Astrocyte of the hippocampus (primary cell): Measurements from ENCODE around the gene APLP2.
"Not testable (repeated sequence)": the region's sequence is repeated elsewhere in the genome, so short reads cannot be mapped to it uniquely, and the experiment has no call there.

Experiments
- DNase-seq: peaks from one replicate; pipeline ENCODE4 v3.0.0; 2011; ENCODE audit warnings: low read depth, low spot score

APLP2 gene

GRCh38 chr11:130069659-130070108 is at the start of gene APLP2:
TSS of gene APLP2 (plus strand) at chr11:130069894. CDS start at chr11:130069978, 84 bp downstream.
- DNase-seq = peak; percentile 99

- DNase-seq = peak; percentile 52
Measured at GRCh38 chr11:130020323-130020722, 49.4 kb upstream of the APLP2 start.

- DNase-seq = not testable (repeated sequence)
Measured at GRCh38 chr11:130021606-130022005, 48.1 kb upstream of the APLP2 start.

GRCh38 chr11:130022799-130023198 is 46.9 kb upstream of the APLP2 start:
- DNase-seq = peak; percentile 16

- peak; percentile 63 for DNase-seq
Measured at GRCh38 chr11:130023204-130023603, 46.5 kb upstream of the APLP2 start.

DNA sequence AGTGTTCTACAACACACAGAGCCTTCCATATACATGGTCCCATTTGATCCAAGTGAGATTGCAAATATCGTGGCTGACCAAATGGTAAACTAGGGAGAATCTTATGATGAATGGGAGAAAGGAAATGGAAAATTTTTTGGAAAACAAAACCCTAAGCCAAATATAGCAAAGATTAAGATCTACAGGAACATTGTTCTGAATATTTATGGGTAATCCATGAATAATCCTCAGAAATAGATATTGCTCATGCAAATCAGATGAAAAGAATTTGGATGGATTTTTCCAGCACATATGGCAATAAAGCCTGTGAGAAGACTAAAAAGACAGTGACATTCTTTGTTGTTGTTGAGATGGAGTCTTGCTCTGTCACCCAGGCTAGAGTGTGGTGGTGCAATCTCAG is 45.3 kb upstream of the APLP2 start:
- no peak for DNase-seq

DNA sequence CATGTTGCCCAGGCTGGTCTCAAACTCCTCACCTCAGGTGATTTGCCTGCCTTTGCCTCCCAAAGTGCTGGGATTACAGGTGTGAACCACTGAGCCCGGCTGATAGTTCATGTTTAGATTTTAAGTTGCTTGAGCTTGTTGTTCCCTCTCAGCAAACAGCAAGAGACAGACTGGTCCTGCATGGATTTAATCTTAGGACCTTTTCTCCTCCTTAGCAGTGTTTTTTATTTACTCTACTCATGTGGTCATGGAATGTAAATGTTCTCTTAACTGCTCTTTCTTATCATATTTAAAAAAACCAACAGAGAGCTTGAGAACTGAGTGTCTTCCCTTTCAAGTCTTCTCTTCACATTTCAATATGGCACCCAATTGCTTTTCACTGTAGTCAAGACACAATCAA is 44.3 kb upstream of the APLP2 start:
- DNase-seq = no peak

DNA sequence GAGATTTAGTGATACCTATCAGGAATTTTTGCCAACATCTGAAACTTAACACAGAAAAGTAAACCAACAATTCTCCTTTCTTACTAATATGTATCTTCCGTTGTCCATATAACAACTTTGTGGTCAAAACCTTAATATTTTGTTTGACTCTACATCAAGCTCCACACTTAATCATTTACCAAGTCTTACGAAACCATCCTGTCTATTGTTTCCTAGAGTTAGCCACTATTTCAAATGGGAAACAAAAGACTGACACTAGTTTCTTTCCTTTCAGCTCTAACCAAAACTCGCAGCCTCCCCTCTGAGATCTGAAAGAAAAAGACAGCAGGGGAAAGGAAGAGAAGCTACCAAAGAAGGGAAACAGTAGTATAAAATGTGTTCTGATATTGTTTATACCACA is 40.6 kb upstream of the APLP2 start:
- DNase-seq = no peak

DNA sequence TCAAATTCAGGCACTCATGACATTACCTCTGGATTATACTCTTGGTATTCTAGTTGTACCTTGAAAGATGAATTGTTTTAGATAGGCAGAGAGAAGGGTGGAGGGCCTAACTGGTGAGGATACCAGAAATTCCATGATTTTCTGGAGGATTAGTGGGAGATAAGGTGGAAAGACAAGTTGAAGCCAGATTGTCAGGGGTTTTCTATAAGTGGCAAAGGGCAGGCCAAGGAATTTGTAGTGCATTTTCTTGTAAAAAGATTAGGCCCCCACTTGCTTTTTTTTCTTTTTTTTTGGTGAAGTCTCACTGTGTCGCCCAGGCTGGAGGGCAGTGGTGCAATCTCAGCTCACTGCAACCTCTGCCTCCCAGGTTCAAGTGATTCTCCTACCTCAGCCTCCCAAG is 38.6 kb upstream of the APLP2 start:
- DNase-seq = no peak

DNA sequence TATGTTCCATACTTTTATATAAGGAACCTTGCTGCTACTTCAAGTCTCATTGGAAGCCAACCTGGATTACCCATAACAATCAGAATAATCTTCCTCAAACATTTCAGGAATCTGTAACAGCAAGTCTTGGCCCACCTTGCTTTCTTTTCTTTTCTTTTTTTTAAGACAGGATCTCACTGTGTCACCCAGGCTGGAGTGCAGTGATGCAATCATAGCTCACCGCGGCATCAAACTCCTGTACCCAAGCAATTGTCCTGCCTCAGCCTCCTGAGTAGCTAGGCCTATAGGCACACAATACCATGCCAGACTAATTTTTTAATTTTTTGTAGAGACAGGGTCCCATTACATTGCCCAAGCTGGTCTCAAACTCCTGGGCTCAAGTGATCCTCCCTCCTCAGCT is 37.7 kb upstream of the APLP2 start:
- DNase-seq = peak; percentile 12

- DNase-seq = no peak
Measured at GRCh38 chr11:130032931-130033330, 36.8 kb upstream of the APLP2 start.

DNA sequence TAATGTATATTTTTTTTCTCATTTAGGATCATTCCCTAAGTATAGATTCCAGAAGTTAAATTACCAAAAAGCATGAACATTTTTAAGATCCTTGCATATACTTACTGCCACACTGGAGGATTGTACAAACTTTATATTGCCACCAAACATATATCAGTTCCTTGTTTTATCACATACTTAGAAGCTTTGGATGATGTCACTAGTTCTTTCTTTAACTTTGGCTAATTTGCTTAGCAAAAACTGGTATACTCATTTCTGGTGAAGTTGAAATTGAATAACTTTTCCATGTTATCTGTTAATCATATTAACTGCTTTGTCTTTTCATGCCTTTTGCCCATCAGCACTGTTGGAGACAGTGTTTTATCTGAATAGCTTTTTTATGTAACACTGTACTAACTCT is 35.5 kb upstream of the APLP2 start:
- DNase-seq = no peak

DNA sequence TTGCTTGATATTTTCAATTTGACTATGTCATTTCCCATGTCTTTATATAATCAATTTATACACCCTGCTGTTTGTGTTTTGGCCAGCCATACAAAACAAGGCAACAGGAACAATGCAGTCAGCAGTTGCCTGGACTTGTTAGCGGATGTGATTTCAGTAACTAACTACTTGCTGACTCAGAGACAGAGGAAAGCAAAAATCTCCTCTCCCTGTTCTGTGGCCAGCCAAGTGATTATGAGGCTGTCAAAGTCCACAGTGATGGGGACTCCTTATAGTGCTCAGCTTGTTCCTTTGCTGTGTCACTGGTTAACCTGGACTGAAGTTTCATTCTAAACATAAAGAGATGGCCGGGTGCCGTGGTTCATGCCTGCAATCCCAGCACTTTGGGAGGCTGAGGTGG is 32.6 kb upstream of the APLP2 start:
- peak; percentile 84 for DNase-seq

GRCh38 chr11:130037881-130038585 is 31.7 kb upstream of the APLP2 start:
- peak; percentile 16 for DNase-seq

DNA sequence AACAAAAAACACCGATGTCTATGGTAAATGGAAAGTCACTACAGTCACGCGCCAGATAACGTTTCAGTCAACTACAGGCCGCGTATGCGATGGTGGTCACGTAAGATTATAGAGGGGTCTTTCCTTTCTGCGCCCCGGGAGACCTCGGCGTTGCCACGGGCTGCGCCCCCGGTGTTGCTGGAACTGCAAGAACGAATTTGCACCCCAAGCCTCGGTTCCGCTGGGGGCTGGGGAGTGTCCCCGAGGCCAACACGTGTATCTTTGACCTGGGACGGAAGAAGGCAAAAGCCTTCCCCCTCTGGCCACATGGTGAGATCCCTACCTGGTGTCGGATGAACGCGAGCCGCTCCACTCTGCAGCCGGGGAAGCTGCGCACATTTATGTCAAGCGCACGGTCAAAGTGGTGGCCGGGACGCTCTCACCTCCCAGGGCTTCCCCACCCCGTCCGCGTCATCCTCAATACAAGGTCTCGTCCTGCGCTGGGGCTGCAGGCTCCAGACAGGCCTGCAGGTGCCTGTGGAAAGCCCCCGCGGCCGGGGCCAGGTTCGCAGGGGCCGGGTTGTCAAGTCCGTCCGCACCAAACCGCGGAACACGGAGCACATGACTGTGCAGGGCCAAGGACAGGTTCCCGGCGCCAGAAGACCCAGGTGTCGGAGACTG is 29.3 kb upstream of the APLP2 start:
- DNase-seq = no peak

- DNase-seq = peak; percentile 49
Measured at GRCh38 chr11:130042093-130042591, 27.6 kb upstream of the APLP2 start.

- DNase-seq = no peak
Measured at GRCh38 chr11:130043575-130043974, 26.1 kb upstream of the APLP2 start.

DNA sequence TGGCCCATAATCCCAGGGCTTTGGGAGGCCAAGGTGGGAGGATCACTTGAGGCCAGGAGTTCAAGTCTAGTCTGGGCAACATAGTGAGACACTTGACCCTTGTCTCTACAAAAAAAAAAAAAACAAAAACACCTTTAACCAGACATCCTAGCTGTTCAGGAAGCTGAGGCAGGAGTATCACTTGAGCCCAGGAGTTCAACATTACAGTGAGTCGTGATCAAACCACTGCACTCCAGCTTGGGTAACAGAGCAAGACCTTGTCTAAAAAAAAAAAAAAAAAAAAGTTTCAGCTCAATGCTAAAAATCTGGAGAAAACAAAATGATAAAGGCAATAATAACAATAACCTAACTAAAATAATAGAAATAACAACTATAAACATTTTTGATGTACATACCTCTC is 22.6 kb upstream of the APLP2 start:
- no peak for DNase-seq

GRCh38 chr11:130049328-130049771 is 20.3 kb upstream of the APLP2 start:
- no peak for DNase-seq

GRCh38 chr11:130050257-130050656 is 19.4 kb upstream of the APLP2 start:
- DNase-seq = peak; percentile 14

DNA sequence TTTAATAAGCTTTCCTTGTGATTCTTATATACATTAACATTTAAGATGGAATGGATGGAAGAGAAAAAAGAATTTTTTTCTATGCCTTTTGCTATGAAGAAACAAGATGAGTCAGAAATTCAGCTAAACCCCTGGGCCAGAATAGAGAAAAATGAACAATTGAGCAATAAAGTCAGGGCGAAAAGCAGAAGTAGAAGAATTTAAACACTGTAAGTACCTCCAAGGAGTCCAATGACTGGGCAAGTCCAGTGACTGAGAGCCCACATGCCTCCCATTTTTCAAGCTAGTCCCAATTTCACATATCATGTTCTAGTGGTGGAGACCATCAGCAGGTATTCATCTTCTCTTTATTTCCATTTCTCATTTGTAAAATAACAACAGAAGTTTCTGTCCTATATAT is 18.6 kb upstream of the APLP2 start:
- DNase-seq = no peak

DNA sequence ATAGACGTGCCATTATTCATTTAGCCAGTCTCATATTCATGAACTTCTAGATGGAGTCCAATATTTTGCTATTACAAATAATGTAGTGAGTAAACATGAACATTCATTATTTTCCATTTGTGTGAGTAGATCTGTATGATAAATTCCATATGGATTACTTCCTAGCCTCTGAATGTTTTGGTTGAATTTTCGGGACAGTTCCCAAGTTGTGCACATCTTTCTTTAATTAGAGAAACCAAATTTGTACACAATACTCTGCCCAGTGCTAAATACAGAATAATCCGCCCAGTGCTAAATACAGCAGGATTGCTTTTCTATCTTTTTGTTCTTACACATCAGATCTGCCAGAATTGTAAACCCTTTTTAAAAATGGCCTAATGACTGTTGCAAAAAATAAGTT is 17.1 kb upstream of the APLP2 start:
- no peak for DNase-seq

DNA sequence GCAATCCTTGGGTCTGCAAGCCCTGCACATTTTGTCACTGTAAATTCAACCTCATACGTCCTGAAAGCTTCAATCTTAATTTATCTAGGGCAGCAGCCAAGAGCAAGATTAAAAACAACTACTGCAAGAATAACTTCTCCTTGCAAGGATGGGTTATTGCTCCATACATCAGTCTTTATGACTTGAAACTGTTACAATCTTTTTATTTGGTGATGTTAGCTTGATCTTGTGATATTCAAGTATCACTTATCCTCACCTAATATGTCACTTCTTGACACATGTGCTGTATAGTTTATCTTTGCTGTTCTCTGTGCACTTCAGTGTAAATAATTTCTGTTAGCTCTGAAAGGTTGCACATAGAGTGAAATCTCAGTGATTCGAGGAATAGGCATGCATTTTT is 14.7 kb upstream of the APLP2 start:
- peak; percentile 23 for DNase-seq
